K562 (cell line): ENCODE data around the gene USHBP1. TPM values are rescaled to one million over a fixed set of nuclear protein-coding genes. Genes with fewer than 3 reads are reported as not detected.

Experiments
- CSDE1 ChIP-seq, 2 experiments: fragments of 450-650 bp; IDR thresholded peaks; 2 replicates each; pipeline ENCODE4 v1.6.1; 2016; ENCODE audit warnings: mild to moderate bottlenecking in 1 of 2
- DMBX1 ChIP-seq: fragments of 250-450 bp; sonication (Bioruptor Pico); IDR thresholded peaks from 2 replicates; pipeline ENCODE4 v1.8.0; 2022; ENCODE audit warnings: inconsistent platforms, mild to moderate bottlenecking, moderate library complexity, borderline replicate concordance
- DNMT1 ChIP-seq: fragments of 450-650 bp; IDR thresholded peaks from 2 replicates; pipeline ENCODE4 v1.6.1; 2016; ENCODE audit warnings: antibody characterized with exemption, mild to moderate bottlenecking
- EHMT2 ChIP-seq: fragments of 450-650 bp; IDR thresholded peaks from 2 replicates; pipeline ENCODE4 v1.6.1; 2018; ENCODE audit warnings: antibody characterized with exemption
- ESRRA ChIP-seq: fragments of 450-650 bp; IDR thresholded peaks from 2 replicates; pipeline ENCODE4 v1.6.1; 2014; ENCODE audit warnings: low read depth, mild to moderate bottlenecking, moderate library complexity, borderline replicate concordance
- FIP1L1 ChIP-seq: fragments of 200-400 bp; formaldehyde crosslinking; IDR thresholded peaks from 2 replicates; pipeline ENCODE4 v1.6.1; 2018; ENCODE audit warnings: mild to moderate bottlenecking, low read depth, low read length; ENCODE audit not compliant: poor library complexity, severe bottlenecking
- GATAD2B ChIP-seq: fragments of 450-650 bp; IDR thresholded peaks from 2 replicates; pipeline ENCODE4 v1.6.1; 2017; ENCODE audit warnings: mild to moderate bottlenecking, borderline replicate concordance
- HMGN3 ChIP-seq: IDR thresholded peaks from 2 replicates; pipeline ENCODE4 v1.6.1; 2011; ENCODE audit warnings: borderline replicate concordance, low read depth, mild to moderate bottlenecking, mixed read lengths, low read length; ENCODE audit not compliant: insufficient read length; ENCODE audit errors: extremely low read depth
- HNRNPL ChIP-seq: fragments of 200-400 bp; formaldehyde crosslinking; IDR thresholded peaks from 2 replicates; pipeline ENCODE4 v1.6.1; 2017; ENCODE audit warnings: low read depth, mild to moderate bottlenecking, low read length
- IRF2 ChIP-seq: sonication (generic); formaldehyde crosslinking; IDR thresholded peaks from 2 replicates; pipeline ENCODE4 v1.8.1; 2022; ENCODE audit warnings: mild to moderate bottlenecking, missing genetic modification reagents
- RAD21 ChIP-seq, 2 experiments: fragments of 250-450 bp in 1 of 2; fragments of 450-650 bp in 1 of 2; sonication (Bioruptor Pico) in 1 of 2; formaldehyde crosslinking in 1 of 2; IDR thresholded peaks in 1 of 2; conservative IDR thresholded peaks in 1 of 2; 2 replicates each; pipeline versions ENCODE4 v1.4.0 to v1.8.0; 2020 to 2022; ENCODE audit warnings: mild to moderate bottlenecking in 2 of 2, moderate library complexity in 1 of 2
- TARDBP ChIP-seq: fragments of 450-650 bp; IDR thresholded peaks from 2 replicates; pipeline ENCODE4 v1.6.1; 2016
- ZNF124 ChIP-seq: sonication (generic); formaldehyde crosslinking; IDR thresholded peaks from 2 replicates; pipeline ENCODE4 v1.8.1; 2022; ENCODE audit warnings: missing genetic modification reagents
- ZNF589 ChIP-seq: fragments of 200-800 bp; sonication (Bioruptor generic); IDR thresholded peaks from 2 replicates; pipeline ENCODE4 v1.6.1; 2016; ENCODE audit warnings: low read depth, missing genetic modification characterization, missing compliant biosample characterization
- polyA plus RNA-seq, 8 experiments: library from polyadenylated mRNA; depleted of rRNA in 4 of 8; stranded (reverse) in 5 of 8; unstranded in 3 of 8; fragments of >200 nt; fragmentation: Nextera tagmentation in 2 of 8; fragmentation: Illumina TruSeq in 1 of 8; extraction: Ambion mirVana in 2 of 8; extraction: Trizol in 1 of 8; gene quantifications; 2 replicates each; pipeline versions ENCODE4 v1.2.1 to v1.2.3, GENCODE V29; 2011 to 2014; ENCODE audit warnings: inconsistent platforms in 1 of 8, missing spikeins in 1 of 8
- total RNA-seq, 7 experiments: library from RNA; depleted of rRNA in 6 of 7; stranded (reverse); fragments of >200 nt in 6 of 7; fragmentation: Illumina TruSeq in 2 of 7; extraction: Trizol in 2 of 7; gene quantifications; 2 replicates each; pipeline versions ENCODE4 v1.2.1 to v1.2.3, GENCODE V29; 2011 to 2021; ENCODE audit warnings: low replicate concordance in 1 of 7
- TF ChIP-seq, protein P1 (sequence below): fragments of 200-800 bp; sonication (Bioruptor generic); IDR thresholded peaks from 2 replicates; pipeline ENCODE4 v1.6.1; 2016; ENCODE audit warnings: missing genetic modification characterization, missing compliant biosample characterization
- TF ChIP-seq, protein P2 (sequence below), 2 experiments: fragments of 250-450 bp in 1 of 2; fragments of 450-650 bp in 1 of 2; sonication (Bioruptor Pico) in 1 of 2; IDR thresholded peaks; 2 replicates each; pipeline versions ENCODE4 v1.6.1 to v1.8.0; 2016 to 2021; ENCODE audit warnings: mild to moderate bottlenecking in 2 of 2, moderate library complexity in 2 of 2, missing compliant biosample characterization in 1 of 2, missing genetic modification characterization in 1 of 2
- TF ChIP-seq, protein P3 (sequence below): fragments of 250-450 bp; sonication (Bioruptor Pico); IDR thresholded peaks from 2 replicates; pipeline ENCODE4 v1.4.0; 2020; ENCODE audit warnings: mild to moderate bottlenecking
- TF ChIP-seq, protein P4 (sequence below), 2 experiments: fragments of 450-650 bp; conservative IDR thresholded peaks; 2 replicates each; pipeline ENCODE4 v1.6.1; 2017; ENCODE audit warnings: mild to moderate bottlenecking in 2 of 2, moderate library complexity in 2 of 2

Gene USHBP1
- total and polyA plus RNA-seq, 9 of the 15 experiments (the other 6 are each of a cell fraction or from before 2014, with no cell fraction given) = 0.03 to 0.10 (median 0.05) TPM; not detected in 5

- TF ChIP-seq ZNF589 (CRISPR knock-in tag) = 0 out of 2 replicates have a peak, but pooled peaks have one; percentile 27
- peak; percentile 64 to 70 for TF ChIP-seq RAD21 (CRISPR knock-in tag; conservative IDR thresholded peaks at IDR 0.05 in 1 of 2, IDR thresholded peaks at IDR 0.05 in 1 of 2)
- peak; percentile 91; the same call in 1 of the 2 replicates for TF ChIP-seq TARDBP
- peak; percentile 98 for TF ChIP-seq GATAD2B
- TF ChIP-seq FIP1L1 = peak; percentile 93
- TF ChIP-seq, protein P1, sequence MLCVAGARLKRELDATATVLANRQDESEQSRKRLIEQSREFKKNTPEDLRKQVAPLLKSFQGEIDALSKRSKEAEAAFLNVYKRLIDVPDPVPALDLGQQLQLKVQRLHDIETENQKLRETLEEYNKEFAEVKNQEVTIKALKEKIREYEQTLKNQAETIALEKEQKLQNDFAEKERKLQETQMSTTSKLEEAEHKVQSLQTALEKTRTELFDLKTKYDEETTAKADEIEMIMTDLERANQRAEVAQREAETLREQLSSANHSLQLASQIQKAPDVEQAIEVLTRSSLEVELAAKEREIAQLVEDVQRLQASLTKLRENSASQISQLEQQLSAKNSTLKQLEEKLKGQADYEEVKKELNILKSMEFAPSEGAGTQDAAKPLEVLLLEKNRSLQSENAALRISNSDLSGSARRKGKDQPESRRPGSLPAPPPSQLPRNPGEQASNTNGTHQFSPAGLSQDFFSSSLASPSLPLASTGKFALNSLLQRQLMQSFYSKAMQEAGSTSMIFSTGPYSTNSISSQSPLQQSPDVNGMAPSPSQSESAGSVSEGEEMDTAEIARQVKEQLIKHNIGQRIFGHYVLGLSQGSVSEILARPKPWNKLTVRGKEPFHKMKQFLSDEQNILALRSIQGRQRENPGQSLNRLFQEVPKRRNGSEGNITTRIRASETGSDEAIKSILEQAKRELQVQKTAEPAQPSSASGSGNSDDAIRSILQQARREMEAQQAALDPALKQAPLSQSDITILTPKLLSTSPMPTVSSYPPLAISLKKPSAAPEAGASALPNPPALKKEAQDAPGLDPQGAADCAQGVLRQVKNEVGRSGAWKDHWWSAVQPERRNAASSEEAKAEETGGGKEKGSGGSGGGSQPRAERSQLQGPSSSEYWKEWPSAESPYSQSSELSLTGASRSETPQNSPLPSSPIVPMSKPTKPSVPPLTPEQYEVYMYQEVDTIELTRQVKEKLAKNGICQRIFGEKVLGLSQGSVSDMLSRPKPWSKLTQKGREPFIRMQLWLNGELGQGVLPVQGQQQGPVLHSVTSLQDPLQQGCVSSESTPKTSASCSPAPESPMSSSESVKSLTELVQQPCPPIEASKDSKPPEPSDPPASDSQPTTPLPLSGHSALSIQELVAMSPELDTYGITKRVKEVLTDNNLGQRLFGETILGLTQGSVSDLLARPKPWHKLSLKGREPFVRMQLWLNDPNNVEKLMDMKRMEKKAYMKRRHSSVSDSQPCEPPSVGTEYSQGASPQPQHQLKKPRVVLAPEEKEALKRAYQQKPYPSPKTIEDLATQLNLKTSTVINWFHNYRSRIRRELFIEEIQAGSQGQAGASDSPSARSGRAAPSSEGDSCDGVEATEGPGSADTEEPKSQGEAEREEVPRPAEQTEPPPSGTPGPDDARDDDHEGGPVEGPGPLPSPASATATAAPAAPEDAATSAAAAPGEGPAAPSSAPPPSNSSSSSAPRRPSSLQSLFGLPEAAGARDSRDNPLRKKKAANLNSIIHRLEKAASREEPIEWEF (CRISPR knock-in tag) = no peak
- 0 out of 2 replicates have a peak, but pooled peaks have one; percentile 33 for TF ChIP-seq ZNF124 (CRISPR knock-in tag)
- TF ChIP-seq HNRNPL = peak; percentile 91
- TF ChIP-seq EHMT2 = no peak
- peak; percentile 90 for TF ChIP-seq HMGN3
- TF ChIP-seq, protein P2, sequence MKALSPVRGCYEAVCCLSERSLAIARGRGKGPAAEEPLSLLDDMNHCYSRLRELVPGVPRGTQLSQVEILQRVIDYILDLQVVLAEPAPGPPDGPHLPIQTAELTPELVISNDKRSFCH (CRISPR knock-in tag; IDR thresholded peaks at IDR 0.05) = no peak
- TF ChIP-seq, protein P2 (tag; IDR thresholded peaks at IDR 0.05) = peak; percentile 82
- TF ChIP-seq DNMT1 = no peak
- TF ChIP-seq DMBX1 (CRISPR knock-in tag) = peak; percentile 70
- TF ChIP-seq, protein P3, sequence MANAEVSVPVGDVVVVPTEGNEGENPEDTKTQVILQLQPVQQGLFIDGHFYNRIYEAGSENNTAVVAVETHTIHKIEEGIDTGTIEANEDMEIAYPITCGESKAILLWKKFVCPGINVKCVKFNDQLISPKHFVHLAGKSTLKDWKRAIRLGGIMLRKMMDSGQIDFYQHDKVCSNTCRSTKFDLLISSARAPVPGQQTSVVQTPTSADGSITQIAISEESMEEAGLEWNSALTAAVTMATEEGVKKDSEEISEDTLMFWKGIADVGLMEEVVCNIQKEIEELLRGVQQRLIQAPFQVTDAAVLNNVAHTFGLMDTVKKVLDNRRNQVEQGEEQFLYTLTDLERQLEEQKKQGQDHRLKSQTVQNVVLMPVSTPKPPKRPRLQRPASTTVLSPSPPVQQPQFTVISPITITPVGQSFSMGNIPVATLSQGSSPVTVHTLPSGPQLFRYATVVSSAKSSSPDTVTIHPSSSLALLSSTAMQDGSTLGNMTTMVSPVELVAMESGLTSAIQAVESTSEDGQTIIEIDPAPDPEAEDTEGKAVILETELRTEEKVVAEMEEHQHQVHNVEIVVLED (CRISPR knock-in tag) = peak; percentile 74
- TF ChIP-seq, protein P4, sequence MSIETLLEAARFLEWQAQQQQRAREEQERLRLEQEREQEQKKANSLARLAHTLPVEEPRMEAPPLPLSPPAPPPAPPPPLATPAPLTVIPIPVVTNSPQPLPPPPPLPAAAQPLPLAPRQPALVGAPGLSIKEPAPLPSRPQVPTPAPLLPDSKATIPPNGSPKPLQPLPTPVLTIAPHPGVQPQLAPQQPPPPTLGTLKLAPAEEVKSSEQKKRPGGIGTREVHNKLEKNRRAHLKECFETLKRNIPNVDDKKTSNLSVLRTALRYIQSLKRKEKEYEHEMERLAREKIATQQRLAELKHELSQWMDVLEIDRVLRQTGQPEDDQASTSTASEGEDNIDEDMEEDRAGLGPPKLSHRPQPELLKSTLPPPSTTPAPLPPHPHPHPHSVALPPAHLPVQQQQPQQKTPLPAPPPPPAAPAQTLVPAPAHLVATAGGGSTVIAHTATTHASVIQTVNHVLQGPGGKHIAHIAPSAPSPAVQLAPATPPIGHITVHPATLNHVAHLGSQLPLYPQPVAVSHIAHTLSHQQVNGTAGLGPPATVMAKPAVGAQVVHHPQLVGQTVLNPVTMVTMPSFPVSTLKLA (conservative IDR thresholded peaks at IDR 0.05) = peak in 1 of 2 experiments; percentile 68; a peak in 2 of 4 replicates
- TF ChIP-seq IRF2 (CRISPR knock-in tag) = peak; percentile 71; the same call in 1 of the 2 replicates
- no peak for TF ChIP-seq CSDE1 (IDR thresholded peaks at IDR 0.05)
- 0 out of 2 replicates have a peak, but pooled peaks have one; percentile 42 for TF ChIP-seq ESRRA
Measured at GRCh38 chr19:17235300-17235970, 29.1 kb downstream of the USHBP1 start (continued).
